Coronary artery (tissue), 2 donors: ENCODE data around the gene MAGEF1.

ENCODE experiments used
- DNase-seq: peaks from one replicate; pipeline ENCODE4 v3.0.0-alpha.2; 2017; ENCODE audit warnings: low spot score
- H3K27ac ChIP-seq, 2 donors: fragments of 200-600 bp; sonication (generic); one replicate each; pipeline ENCODE4 v1.5.1; 2016 to 2019
- H3K4me3 ChIP-seq: fragments of 200-600 bp; sonication (generic); 2 replicates; pipeline ENCODE4 v1.5.1; 2016; ENCODE audit warnings: mild to moderate bottlenecking, moderate library complexity
- CTCF ChIP-seq: fragments of 200-600 bp; sonication (generic); IDR thresholded peaks from one replicate; pipeline ENCODE4 v1.5.1; 2019; ENCODE audit warnings: antibody characterized with exemption

Gene MAGEF1

DNA sequence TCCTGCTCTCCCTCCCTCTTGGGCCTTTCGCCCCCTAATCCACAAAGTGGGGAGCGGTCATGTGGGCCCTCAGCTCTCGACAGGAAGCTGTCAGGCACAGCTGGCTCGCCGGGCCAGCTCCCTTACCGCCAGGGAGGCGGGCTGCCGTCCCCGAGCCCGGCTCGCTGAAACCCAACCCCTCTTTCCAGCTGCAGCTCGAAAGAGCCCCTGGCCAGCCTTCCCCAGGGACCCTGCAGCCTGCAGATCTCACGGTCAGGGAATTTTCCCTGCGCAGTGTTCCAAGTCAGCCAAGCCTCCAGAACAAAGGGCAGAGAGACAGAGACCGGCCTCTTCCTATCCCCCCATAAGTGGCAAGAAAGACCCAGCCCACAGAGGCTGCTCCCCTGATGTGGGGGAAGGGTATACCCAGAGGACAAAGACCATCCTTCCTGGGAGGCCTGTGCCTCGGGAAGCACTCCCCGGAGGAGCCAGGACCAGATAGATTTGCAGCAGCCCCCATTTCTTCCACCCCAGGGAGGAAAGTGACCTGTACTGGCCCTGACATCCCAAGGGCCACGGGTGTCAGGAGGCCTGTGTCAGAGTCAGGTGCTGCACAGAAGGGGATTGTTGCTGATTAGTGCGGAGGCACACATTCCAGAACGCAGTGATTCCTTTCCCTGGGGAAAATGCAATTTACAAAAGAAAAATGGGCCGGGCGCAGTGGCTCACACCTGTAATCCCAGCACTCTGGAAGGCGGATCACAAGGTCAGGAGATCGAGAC is 32.6 kb downstream of the MAGEF1 start:
- TF ChIP-seq CTCF = no peak
- H3K4me3 ChIP-seq = peak overlapping the region; percentile 33
- no peak overlapping the region for H3K27ac ChIP-seq
- DNase-seq = no peak

- TF ChIP-seq CTCF = no peak
- DNase-seq = no peak
- H3K4me3 ChIP-seq = peak overlapping the region; percentile 33
- H3K27ac ChIP-seq = no peak overlapping the region
Observed at GRCh38 chr3:184678317-184679055, 33.4 kb downstream of the MAGEF1 start.

DNA sequence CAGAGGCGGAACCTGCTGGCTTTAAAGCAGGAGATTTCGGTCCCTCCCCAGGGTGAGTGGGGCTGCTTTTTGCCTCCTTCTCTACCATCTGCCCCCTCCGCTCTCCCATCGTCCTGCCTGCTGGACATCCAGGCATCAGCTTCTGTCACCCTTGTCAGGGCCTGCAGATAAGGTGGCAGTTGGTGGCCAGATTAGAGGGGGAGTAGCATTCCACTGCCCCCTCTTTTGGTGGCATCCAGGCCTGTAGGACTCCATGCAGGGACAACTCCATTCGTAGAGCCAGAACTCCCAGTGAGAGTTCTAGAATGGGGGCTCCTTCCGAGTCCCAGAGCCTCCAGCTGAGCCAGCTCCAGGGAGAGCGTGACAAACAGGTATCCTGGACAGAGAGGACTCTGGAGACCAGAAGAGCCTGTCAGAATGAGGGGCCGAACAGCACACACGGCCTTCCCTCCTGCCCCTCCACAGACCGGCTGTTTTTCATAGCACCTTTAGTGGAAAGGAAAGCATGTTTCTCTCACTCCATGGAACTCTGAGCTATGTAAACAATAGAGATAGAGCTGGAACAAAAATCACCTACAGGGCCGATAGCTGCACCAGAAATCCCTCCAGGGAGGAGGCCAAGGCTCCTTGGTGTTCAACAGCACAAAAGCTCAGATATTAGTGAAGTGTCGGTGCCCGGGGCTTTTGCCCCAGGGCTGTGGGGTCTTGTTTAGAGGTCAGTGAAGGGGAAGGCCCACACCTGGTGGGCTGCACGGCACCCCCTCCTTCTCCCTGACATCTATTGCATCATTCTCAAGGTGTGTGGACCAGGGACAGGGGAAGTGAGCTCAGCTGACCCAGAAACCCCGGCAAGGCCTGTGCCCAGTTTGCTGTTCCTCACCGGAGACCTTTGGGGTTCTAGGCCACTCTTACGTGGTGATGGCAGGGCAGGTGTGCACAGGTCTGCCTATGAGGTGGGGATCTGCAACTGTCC is 34.2 kb downstream of the MAGEF1 start:
- DNase-seq = no peak
- Histone ChIP-seq H3K27ac (no peak overlapping the region), H3K4me3 (no peak overlapping the region)
- no peak for TF ChIP-seq CTCF

DNA sequence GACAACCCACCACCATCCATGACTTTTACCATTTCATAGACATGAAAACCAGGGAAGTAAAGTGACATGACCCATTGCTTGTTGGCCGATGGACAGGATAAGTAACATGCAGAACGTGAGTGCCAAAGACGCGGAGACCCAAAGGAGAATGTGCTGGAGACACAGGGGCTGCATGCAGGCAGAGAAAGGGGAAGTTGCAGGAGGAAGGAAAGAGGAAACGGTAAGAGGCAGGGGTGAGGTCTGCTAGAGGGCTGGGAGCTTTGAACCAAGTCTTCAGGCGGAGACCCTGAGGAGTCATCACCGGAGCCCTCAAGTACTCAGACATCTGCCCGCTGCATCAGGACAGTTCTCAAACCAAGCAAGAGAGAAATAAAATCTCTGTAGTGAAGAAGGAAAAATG is 34.9 kb downstream of the MAGEF1 start:
- no peak overlapping the region for H3K27ac ChIP-seq
- TF ChIP-seq CTCF = no peak
- DNase-seq = no peak
- H3K4me3 ChIP-seq = no peak overlapping the region

- no peak for TF ChIP-seq CTCF
- DNase-seq = no peak
- Histone ChIP-seq H3K4me3 (no peak overlapping the region), H3K27ac (no peak overlapping the region)
Observed at GRCh38 chr3:184674626-184675025, 37.2 kb downstream of the MAGEF1 start.

DNA sequence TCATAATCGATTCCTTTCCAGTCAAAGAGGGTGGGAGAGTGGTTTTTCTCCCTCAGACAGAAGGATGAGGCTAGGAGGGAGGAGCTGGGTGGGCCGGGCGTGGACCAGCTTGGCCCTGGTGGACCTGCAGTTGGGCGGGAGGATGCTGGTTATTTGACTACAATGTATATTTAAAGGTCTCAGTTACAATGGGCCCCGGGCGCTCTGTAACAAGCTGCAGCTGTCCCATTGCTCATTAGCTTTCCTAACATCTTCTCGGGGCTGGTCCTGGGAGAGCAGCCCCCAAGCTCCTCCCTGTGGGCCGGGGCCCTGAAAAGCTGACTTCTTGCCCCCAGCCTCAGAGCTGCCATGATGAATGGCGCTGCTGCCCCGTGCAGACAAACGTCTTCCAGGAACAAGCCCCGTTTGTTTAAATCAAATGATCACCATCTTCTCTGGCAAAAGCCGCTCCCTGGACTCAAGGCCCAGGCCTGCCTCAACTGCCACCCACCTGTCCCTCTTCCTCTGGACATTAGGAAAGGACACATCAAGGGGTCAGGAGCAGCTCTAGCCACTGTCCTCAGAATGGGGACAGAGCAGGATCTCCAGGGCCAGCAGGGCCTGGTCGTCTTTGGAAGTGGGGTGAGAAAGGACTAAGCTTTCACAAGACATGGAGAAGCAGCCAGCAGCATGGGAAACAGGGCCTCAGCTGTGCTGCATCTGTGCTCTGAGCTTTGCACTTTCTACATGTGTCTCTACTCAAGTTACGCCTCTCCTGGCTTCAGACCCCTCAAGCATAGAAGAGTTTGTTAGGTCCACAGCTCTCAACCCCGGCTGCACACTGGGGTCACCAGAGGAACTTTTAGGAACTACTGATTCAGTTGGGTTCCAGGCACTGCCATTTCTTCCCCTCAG is 38.6 kb downstream of the MAGEF1 start:
- no peak for TF ChIP-seq CTCF
- Histone ChIP-seq H3K27ac (no peak overlapping the region), H3K4me3 (no peak overlapping the region)

More for the DNA sequence above, 38.6 kb downstream of the MAGEF1 start:
- no peak for DNase-seq
